Stomach (tissue), 9 donors: ENCODE results near the gene SDCCAG8. TPM values are rescaled to one million over a fixed set of nuclear protein-coding genes. Genes with fewer than 3 reads are reported as not detected.
A peak's percentile ranks its signal among the peaks of the same experiment; 100 is the strongest.

Source experiments
- DNase-seq, 2 donors: peaks; one replicate each; pipeline versions ENCODE4 v3.0.0 to v3.0.0-alpha.2; 2013 to 2019
- H3K27ac ChIP-seq, 5 donors: fragments of 200-600 bp in 4 of 5; sonication (generic) in 4 of 5; one replicate each; pipeline ENCODE4 v1.5.1; 2013 to 2019; ENCODE audit warnings: mild to moderate bottlenecking in 1 of 5, moderate library complexity in 1 of 5
- H3K27me3 ChIP-seq, 3 donors: fragments of 200-600 bp; sonication (generic); one replicate each; pipeline ENCODE4 v1.5.1; 2017 to 2019; ENCODE audit warnings: mixed run types in 1 of 3
- H3K36me3 ChIP-seq, 4 donors: fragments of 200-600 bp; sonication (generic); 1 replicate in 3 of 4; 2 replicates in 1 of 4; pipeline ENCODE4 v1.5.1; 2016 to 2019
- H3K4me1 ChIP-seq, 4 donors: fragments of 200-600 bp; sonication (generic); one replicate each; pipeline ENCODE4 v1.5.1; 2016 to 2019
- H3K4me3 ChIP-seq, 4 donors: fragments of 200-600 bp; sonication (generic) in 3 of 4; one replicate each; pipeline ENCODE4 v1.5.1; 2016 to 2019; ENCODE audit warnings: mild to moderate bottlenecking in 1 of 4
- H3K9me3 ChIP-seq, 4 donors: fragments of 200-600 bp; sonication (generic); one replicate each; pipeline ENCODE4 v1.5.1; 2016 to 2019
- EP300 ChIP-seq: sonication (generic); formaldehyde crosslinking; IDR thresholded peaks from one replicate; pipeline ENCODE4 v1.6.1; 2017; ENCODE audit warnings: antibody characterized with exemption
- POLR2A ChIP-seq, 4 donors: fragments of 450-650 bp; IDR thresholded peaks; one replicate each; pipeline ENCODE4 v1.6.1; 2016; ENCODE audit warnings: antibody characterized with exemption in 4 of 4, control low read depth in 2 of 4, mild to moderate bottlenecking in 1 of 4, moderate library complexity in 1 of 4
- POLR2AphosphoS5 ChIP-seq, 3 donors: sonication (generic); formaldehyde crosslinking; IDR thresholded peaks; one replicate each; pipeline ENCODE4 v1.6.1; 2016; ENCODE audit warnings: antibody characterized with exemption in 3 of 3
- WGBS, 5 donors: extraction: QIAGEN DNeasy Blood & Tissue Kit in 3 of 5; methylation state at CpG; one replicate each; pipeline versions ENCODE4 v1.1.5 to v1.1.7; 2013 to 2018; 5-methylcytosine and 5-hydroxymethylcytosine counted together
- intact Hi-C: fragments of 100-400 bp; cut with DNase I; formaldehyde crosslinking; loops from one replicate; pipeline ENCODE4 v1.15.1; 2023; ENCODE audit warnings: low total_unique reads
- polyA plus RNA-seq, 3 donors: library from polyadenylated mRNA; stranded (reverse); fragments of 200-250 nt; gene quantifications; one replicate each; pipeline ENCODE4 v1.2.3, GENCODE V29; 2013
- total RNA-seq, 5 donors: library from RNA; depleted of rRNA; stranded (reverse); fragments of >200 nt; gene quantifications; one replicate each; pipeline versions ENCODE4 v1.1.0 to v1.2.3, GENCODE V29; 2014 to 2016
- TF ChIP-seq, protein P1 (sequence below), 7 experiments: fragments of 450-650 bp in 4 of 7; fragments of 200-600 bp in 3 of 7; sonication (generic) in 3 of 7; IDR thresholded peaks; one replicate each; pipeline ENCODE4 v1.5.1; 2016 to 2019; ENCODE audit warnings: antibody characterized with exemption in 7 of 7, control low read depth in 2 of 7, mild to moderate bottlenecking in 1 of 7
- donor health status: healthy with polysubstance abuse.
- donor health status: Bipolar disorder and iron deficiency.
- donor health status: healthy.

The SDCCAG8 gene
- total and polyA plus RNA-seq, 8 donors: 16.3 to 184 (median 24.5) TPM

- Histone ChIP-seq H3K4me3 (no peak overlapping the region), H3K36me3 (peaks cover 3 to 42% (median 33%) of the 10 kb centered on the region in 4 donors), H3K9me3 (no peaks in the 10 kb centered on the region), H3K27ac (peak overlapping the region in 2 of 5 donors; percentile 12 to 26), H3K4me1 (peaks cover 4 to 49% (median 14%) of the 10 kb centered on the region in 4 donors), H3K27me3 (no peaks in the 10 kb centered on the region)
- TF ChIP-seq POLR2A (IDR thresholded peaks at IDR 0.05): no peak
- TF ChIP-seq EP300: no peak
- TF ChIP-seq POLR2AphosphoS5 (IDR thresholded peaks at IDR 0.05): no peak
- TF ChIP-seq, protein P1, sequence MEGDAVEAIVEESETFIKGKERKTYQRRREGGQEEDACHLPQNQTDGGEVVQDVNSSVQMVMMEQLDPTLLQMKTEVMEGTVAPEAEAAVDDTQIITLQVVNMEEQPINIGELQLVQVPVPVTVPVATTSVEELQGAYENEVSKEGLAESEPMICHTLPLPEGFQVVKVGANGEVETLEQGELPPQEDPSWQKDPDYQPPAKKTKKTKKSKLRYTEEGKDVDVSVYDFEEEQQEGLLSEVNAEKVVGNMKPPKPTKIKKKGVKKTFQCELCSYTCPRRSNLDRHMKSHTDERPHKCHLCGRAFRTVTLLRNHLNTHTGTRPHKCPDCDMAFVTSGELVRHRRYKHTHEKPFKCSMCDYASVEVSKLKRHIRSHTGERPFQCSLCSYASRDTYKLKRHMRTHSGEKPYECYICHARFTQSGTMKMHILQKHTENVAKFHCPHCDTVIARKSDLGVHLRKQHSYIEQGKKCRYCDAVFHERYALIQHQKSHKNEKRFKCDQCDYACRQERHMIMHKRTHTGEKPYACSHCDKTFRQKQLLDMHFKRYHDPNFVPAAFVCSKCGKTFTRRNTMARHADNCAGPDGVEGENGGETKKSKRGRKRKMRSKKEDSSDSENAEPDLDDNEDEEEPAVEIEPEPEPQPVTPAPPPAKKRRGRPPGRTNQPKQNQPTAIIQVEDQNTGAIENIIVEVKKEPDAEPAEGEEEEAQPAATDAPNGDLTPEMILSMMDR (IDR thresholded peaks at IDR 0.05): no peak
- intact Hi-C loops: no loop called here
- 79 to 92% (median 86%) methylated on average over 14 of the region's 14 CpGs for WGBS, 5 donors
- no peak for DNase-seq
Measured at GRCh38 chr1:243493156-243494129, 237.6 kb downstream of the SDCCAG8 start.

DNA sequence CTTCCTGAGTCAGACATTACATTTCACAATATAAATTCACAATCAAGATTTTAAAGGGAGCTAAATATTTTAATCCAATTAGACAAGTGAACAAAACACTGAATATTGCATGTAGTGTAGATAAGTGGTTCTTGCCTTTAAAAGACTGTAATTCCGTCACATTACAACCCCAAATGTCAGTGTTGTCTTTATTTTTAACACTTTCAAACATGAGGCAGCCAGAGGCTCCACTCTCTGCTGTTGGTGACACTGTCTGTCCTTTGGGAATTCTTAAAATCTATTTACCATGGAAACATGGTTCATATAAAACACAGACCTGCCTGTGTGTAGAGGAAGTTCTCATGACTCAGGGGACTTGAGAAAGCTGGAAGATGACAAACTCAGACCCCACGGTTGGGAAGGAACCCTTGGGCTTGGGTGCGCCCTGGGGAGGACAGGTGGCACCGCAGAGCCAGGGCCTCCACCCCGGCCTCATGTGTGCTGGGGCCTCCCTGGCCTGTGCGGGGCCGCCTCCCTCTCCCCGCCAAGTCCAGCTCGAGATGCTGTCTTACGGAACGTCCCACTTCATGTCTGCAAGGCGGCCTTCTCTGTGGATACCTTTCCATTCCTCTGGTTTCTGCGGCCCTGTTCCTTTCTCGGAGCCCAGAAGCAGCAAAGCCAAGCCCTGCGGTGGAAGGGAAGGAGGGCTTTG, 239.0 kb downstream of the SDCCAG8 start:
- intact Hi-C loops: no loop called here

DNA sequence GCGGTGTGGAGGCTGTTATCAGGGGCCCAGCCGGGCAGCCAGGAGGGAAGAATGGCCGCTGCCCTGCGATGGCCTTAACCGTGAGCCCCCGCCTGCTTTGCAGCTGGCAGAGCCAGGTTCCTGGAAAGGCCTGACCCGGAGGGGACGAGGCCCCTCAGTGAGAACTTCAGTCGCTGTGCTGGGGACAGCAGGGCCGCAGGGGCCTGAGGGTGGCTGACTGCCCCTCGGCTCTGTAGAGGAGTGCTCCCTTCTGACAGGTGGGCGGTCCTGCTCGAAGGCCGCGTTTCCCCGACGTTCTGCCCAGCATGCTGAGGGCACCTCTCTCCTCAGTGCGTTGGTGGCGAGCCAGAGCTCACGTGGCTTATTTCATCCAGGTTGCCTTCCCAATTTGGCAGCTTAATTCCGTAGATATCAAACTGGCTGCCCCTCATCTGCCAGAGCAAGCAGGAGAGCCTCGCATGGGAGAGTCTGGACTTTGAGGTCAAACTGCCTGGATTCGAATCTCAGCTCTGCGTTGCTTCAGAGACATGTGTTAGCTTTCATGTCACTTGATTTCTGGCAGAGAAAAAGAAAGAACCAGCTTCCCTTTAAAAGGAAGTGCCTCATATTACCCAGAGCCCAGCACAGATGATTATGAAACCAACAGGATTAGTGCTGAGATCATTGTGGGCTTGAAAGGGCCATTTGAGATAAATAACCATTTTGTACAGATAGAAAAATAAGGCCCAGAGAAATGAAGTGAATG, 239.8 kb downstream of the SDCCAG8 start:
- H3K27ac ChIP-seq: peak overlapping the region; percentile 39 to 88 (median 87)
- H3K4me1 ChIP-seq: peaks cover 4 to 44% (median 14%) of the 10 kb centered on the region in 4 donors
- WGBS, 5 donors: 68 to 89% (median 83%) methylated on average over 8 to 24 of the region's 24 CpGs
- peak overlapping the region in 1 of 4 donors; percentile 12 for H3K4me3 ChIP-seq
- TF ChIP-seq, protein P1 (IDR thresholded peaks at IDR 0.05): no peak
- peak; percentile 15 to 59 (median 38) for TF ChIP-seq POLR2AphosphoS5 (IDR thresholded peaks at IDR 0.05)
- no peaks in the 10 kb centered on the region for H3K27me3 ChIP-seq
- H3K36me3 ChIP-seq: peaks cover 0 to 33% (median 26%) of the 10 kb centered on the region in 4 donors
- intact Hi-C loops: no loop called here
- no peaks in the 10 kb centered on the region for H3K9me3 ChIP-seq
- no peak for DNase-seq

More for the DNA sequence above, 239.0 kb downstream of the SDCCAG8 start:
- TF ChIP-seq EP300: no peak
- no peak for TF ChIP-seq POLR2A (IDR thresholded peaks at IDR 0.05)
- TF ChIP-seq POLR2AphosphoS5 (IDR thresholded peaks at IDR 0.05): no peak
- TF ChIP-seq, protein P1 (IDR thresholded peaks at IDR 0.05): no peak
- H3K27me3 ChIP-seq: no peaks in the 10 kb centered on the region
- peaks cover 0 to 34% (median 29%) of the 10 kb centered on the region in 4 donors for H3K36me3 ChIP-seq
- peaks cover 4 to 49% (median 14%) of the 10 kb centered on the region in 4 donors for H3K4me1 ChIP-seq
- WGBS, 5 donors: 92 to 96% (median 95%) methylated on average over 14 to 15 of the region's 15 CpGs
- H3K27ac ChIP-seq: peak overlapping the region in 4 of 5 donors; percentile 78 to 88 (median 88)
- no peaks in the 10 kb centered on the region for H3K9me3 ChIP-seq
- DNase-seq: no peak
- H3K4me3 ChIP-seq: no peak overlapping the region
